Left ventricle myocardium inferior (tissue), 1 donor: ENCODE data around the gene SQSTM1. TPM values are rescaled to one million over a fixed set of nuclear protein-coding genes. Genes with fewer than 3 reads are reported as not detected.

Source experiments
- DNase-seq: peaks from one replicate; pipeline ENCODE4 v3.0.0-alpha.2; 2020
- H3K27ac ChIP-seq: fragments of 200-600 bp; replicated peaks from 2 replicates; pipeline ENCODE4 v1.8.0; 2021
- H3K27me3 ChIP-seq: fragments of 200-600 bp; 2 replicates; pipeline ENCODE4 v1.8.0; 2021; ENCODE audit warnings: low read depth
- H3K36me3 ChIP-seq: fragments of 200-600 bp; 2 replicates; pipeline ENCODE4 v1.8.0; 2021
- H3K4me1 ChIP-seq: fragments of 200-600 bp; 2 replicates; pipeline ENCODE4 v1.8.0; 2021
- H3K4me3 ChIP-seq: fragments of 200-600 bp; 2 replicates; pipeline ENCODE4 v1.8.0; 2021; ENCODE audit warnings: mild to moderate bottlenecking, moderate library complexity
- H3K9me3 ChIP-seq: fragments of 200-600 bp; replicated peaks from 2 replicates; pipeline ENCODE4 v1.8.0; 2021
- CTCF ChIP-seq: fragments of 200-600 bp; IDR thresholded peaks from 2 replicates; pipeline ENCODE4 v1.8.0; 2021; ENCODE audit warnings: antibody characterized with exemption, mild to moderate bottlenecking, borderline replicate concordance
- intact Hi-C: fragments of 100-400 bp; cut with micrococcal nuclease; formaldehyde crosslinking; loops from one replicate; pipeline ENCODE4 v1.11.0; 2022
- total RNA-seq: library from RNA; stranded (reverse); fragmentation: NEBNext Ultra II Directional; extraction: Animal tissue kit (Norgen Biotek cat#: 25700); gene quantifications from one replicate; pipeline ENCODE4 v1.2.1, GENCODE V29; 2021
- donor health status: DM: no; HTN: yes; CAD: no; lungs with severe emphysema.

SQSTM1 gene
- total RNA-seq, 1 donor from 2014 or later: 438 TPM

GRCh38 chr5:179791881-179792611 lies 28.7 kb upstream of the SQSTM1 start:
- H3K4me3 ChIP-seq: no peak overlapping the region
- no peaks in the 10 kb centered on the region for H3K27me3 ChIP-seq
- H3K9me3 ChIP-seq: no peaks in the 10 kb centered on the region
- peaks cover 56% of the 10 kb centered on the region for H3K4me1 ChIP-seq
- peak; percentile 56 for DNase-seq
- peak overlapping the region; percentile 88 for H3K27ac ChIP-seq
- intact Hi-C loops: no loop called here
- no peak for TF ChIP-seq CTCF
- H3K36me3 ChIP-seq: no peaks in the 10 kb centered on the region

GRCh38 chr5:179792612-179793467 lies 27.9 kb upstream of the SQSTM1 start:
- Histone ChIP-seq H3K4me3 (peak overlapping the region; percentile 80), H3K36me3 (peaks cover 7% of the 10 kb centered on the region), H3K9me3 (no peaks in the 10 kb centered on the region), H3K4me1 (peaks cover 63% of the 10 kb centered on the region), H3K27ac (peak overlapping the region; percentile 88), H3K27me3 (no peaks in the 10 kb centered on the region)
- intact Hi-C loops: no loop called here
- no peak for TF ChIP-seq CTCF
- DNase-seq: peak; percentile 51

GRCh38 chr5:179793468-179794139 lies 27.1 kb upstream of the SQSTM1 start, which contains the start of gene LTC4S:
LTC4S (plus strand) TSS chr5:179793986; CDS start chr5:179794081, 95 bp downstream.
- TF ChIP-seq CTCF: no peak
- intact Hi-C loops: no loop called here
- Histone ChIP-seq H3K9me3 (no peaks in the 10 kb centered on the region), H3K27me3 (no peaks in the 10 kb centered on the region), H3K36me3 (peaks cover 15% of the 10 kb centered on the region), H3K4me1 (peaks cover 63% of the 10 kb centered on the region), H3K27ac (peak within 1 kb of the TSS; percentile 88), H3K4me3 (peak within 1 kb of the TSS; percentile 80)
- peak; percentile 85 for DNase-seq

GRCh38 chr5:179794171-179794570 lies 26.5 kb upstream of the SQSTM1 start:
- Histone ChIP-seq H3K4me1 (peaks cover 63% of the 10 kb centered on the region), H3K9me3 (no peaks in the 10 kb centered on the region), H3K36me3 (peaks cover 21% of the 10 kb centered on the region), H3K27ac (peak overlapping the region; percentile 88), H3K4me3 (peak overlapping the region; percentile 80), H3K27me3 (no peaks in the 10 kb centered on the region)
- intact Hi-C loops: no loop called here
- no peak for DNase-seq
- TF ChIP-seq CTCF: no peak

GRCh38 chr5:179794575-179794974 lies 26.1 kb upstream of the SQSTM1 start:
- TF ChIP-seq CTCF: no peak
- intact Hi-C loops: no loop called here
- Histone ChIP-seq H3K27me3 (no peaks in the 10 kb centered on the region), H3K4me3 (peak overlapping the region; percentile 80), H3K27ac (peak overlapping the region; percentile 88), H3K4me1 (peaks cover 63% of the 10 kb centered on the region), H3K36me3 (peaks cover 25% of the 10 kb centered on the region), H3K9me3 (no peaks in the 10 kb centered on the region)
- DNase-seq: no peak
